HG03045 (cell line): ENCODE results near the gene OBSCN.

Source experiments
- ATAC-seq: cut with Tn5 transposase; IDR thresholded peaks from one replicate; pipeline ENCODE4 v1.9.1; 2021; ENCODE audit warnings: mild to moderate bottlenecking, moderate library complexity; ENCODE audit not compliant: unreplicated experiment

OBSCN gene

DNA sequence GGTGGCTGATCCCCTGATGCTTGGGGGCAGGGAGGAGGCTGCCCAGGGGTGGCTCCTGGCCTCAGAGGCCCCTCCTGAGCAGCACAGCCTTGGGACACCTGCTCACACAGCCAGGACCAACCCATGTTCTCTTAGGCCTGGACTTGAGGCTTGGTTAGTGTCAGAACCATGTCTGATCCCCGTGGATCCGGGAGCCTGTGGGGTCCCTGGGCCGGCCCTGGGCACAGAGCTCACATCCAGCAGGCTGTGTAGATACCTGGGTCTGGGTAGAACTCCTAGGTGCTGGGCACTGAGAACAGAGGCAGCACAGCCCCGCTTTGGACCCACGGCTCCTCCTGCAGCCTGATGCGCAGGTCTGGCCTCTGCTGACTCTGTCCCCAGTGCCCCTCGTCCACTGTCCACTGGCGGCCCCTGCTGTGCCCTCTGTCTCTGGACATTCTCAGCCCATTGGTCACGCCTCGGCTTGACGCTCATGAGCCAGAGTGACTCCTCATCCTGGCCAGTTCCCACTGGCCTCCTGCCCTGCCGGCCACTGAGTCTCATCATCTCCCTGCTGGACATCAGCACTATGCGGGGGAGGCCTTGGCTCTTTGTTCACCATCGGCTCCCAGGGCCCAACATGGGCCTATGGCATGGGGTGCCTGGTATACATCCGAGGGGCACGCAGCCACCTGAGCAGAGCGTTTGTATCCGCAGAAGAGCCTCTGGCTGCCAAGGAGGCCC, 128.6 kb downstream of the OBSCN start:
- no peak for ATAC-seq

DNA sequence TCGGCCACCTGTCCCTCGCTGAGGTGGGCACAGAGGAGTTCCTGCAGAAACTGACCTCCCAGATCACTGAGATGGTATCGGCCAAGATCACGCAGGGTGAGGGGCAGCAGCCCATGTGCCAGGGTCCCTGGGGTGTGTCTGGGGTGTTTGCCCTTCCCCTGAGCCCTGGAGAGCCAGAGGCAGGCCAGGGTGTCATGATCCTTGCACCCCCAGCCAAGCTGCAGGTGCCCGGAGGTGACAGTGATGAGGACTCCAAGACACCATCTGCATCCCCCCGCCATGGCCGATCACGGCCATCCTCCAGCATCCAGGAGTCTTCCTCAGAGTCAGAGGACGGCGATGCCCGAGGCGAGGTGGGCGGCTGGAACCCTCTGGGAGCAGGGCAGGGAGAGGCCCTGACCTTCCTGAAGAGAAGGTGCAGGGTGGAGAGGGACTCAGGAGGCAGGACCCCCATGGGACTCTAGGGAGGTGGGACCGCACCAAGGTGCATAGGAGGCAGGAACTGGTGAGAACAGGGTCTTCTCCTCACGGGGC, 129.3 kb downstream of the OBSCN start:
- ATAC-seq: no peak

DNA sequence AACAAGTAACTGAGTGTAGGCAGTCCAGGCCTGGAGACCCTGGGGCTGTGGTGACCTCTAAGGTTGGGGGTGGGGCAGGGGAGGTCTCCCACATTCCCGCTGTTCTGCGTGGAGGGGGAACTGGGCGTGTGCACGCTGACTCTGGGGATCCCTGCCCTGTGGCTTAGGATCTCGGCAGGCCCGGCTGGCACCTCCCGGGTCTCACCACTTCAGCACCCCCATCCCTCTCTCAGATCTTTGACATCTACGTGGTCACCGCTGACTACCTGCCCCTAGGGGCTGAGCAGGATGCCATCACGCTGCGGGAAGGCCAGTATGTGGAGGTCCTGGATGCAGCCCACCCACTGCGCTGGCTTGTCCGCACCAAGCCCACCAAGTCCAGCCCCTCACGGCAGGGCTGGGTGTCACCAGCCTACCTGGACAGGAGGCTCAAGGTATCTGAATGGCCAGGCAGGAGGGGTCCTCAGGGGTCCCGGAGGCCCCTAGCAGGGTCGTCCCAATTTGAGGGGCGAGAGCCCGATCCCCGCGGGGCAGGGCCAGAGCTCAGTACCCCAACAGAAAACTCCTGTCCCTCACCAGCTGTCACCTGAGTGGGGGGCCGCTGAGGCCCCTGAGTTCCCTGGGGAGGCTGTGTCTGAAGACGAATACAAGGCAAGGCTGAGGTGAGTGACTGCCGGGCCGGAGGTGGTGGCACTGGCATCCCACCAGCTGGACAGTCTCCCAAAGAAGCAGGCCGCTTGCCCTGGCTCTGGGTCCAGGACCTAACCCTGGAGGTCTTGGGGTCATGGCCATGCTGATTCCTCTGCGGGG, 130.1 kb downstream of the OBSCN start:
- ATAC-seq: no peak

DNA sequence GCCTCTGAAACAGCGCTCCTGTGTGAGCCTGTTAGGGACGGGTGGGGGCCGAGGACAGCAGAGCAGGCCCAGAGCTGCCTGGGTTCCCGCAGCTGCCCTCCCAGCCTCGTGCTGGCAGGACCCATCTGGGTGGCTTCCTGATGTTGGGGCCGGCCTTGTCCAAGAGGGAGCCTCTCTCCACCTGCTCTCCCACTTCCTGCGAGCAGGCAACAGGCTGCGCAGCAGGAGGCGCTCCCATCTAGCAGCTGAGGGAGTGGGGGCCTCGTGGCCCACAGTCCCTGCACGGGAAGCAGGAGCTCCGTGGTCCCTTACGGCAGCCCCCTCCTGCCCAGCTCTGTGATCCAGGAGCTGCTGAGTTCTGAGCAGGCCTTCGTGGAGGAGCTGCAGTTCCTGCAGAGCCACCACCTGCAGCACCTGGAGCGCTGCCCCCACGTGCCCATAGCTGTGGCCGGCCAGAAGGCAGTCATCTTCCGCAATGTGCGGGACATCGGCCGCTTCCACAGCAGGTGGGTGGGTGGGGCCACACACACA, 130.7 kb downstream of the OBSCN start:
- no peak for ATAC-seq

DNA sequence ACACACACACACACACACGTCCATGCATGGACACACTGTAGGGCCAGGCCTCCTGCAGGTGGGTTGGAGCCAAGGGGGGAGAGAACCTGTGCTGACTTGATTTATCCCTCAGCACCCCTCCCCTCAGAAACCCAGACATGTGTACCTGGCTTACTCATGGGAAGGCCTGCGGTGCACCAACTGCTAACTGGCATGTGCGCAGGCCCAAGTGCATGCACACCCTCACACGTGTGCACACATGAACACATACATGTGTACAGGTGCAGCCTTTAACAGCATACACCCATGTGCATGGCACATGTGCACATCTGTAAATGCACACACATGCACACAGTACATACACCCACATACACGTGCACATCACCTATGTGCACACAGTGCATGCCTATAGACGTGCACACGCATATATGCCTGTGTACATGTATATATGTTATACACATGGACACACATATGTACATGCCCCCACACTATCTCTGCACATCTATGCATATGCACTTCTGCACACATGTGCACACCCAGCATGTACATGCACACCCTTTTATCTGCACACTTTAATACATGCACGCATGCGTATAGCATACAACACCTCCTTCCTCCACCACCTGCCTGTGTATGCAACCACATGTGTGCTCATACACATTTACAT, 131.3 kb downstream of the OBSCN start:
- ATAC-seq: no peak

DNA sequence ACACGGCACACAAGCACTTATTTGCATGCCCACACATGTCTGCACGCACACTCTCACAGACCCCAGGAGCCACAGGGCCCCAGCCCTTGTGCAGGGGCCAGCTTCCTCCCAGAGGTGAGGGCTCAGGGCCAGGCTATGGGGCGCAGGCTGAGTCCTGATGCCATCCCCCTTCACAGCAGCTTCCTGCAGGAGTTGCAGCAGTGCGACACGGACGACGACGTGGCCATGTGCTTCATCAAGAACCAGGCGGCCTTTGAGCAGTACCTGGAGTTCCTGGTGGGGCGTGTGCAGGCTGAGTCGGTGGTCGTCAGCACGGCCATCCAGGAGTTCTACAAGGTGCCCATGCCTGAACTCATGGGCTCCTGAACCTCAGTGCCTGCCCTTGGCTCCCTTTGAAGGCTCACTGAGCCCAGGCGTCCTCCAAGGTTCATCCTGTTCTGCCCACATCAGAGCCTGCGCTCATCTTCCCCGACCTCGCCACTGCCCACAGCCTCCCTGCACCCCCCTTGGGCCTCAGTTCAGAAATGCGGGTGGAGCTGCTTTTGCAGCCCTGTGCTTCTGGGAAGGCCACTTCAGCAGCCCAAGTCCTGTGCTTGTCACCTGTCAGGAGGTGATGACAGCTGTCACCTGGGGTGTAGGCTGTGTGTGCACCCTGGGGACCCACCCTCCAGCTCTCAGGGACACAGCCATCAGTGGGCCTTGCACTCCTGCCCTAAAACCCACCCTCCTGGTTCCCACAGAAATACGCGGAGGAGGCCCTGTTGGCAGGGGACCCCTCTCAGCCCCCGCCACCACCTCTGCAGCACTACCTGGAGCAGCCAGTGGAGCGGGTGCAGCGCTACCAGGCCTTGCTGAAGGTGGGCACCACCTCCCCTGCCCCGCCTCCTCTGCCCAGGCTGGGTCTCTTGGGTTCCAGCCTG, 132.2 kb downstream of the OBSCN start:
- no peak for ATAC-seq

DNA sequence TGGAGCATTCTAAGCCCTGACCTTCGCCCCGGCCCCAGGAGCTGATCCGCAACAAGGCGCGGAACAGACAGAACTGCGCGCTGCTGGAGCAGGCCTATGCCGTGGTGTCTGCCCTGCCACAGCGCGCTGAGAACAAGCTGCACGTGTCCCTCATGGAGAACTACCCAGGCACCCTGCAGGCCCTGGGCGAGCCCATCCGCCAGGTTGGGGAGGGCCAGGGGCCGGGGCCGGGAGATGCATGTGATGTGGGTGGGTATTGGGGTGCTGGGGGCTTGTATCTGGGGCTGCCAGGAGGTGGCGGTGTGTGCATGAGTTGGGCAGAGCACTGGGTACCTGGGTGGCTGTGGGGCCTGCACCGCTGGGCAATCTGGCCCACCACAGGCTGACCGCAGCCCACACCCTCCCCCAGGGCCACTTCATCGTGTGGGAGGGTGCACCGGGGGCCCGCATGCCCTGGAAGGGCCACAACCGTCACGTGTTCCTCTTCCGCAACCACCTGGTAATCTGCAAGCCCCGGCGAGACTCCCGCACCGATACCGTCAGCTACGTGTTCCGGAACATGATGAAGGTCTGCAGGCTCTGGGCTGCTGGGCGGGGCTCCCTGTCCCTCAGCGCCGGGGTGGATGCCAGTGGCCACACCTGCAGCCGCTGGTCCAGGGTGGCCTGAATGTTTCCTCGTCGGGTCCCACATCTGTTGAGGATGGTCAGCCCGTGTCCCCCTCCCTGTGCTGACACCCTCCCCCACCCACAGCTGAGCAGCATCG, 133.0 kb downstream of the OBSCN start:
- no peak for ATAC-seq

DNA sequence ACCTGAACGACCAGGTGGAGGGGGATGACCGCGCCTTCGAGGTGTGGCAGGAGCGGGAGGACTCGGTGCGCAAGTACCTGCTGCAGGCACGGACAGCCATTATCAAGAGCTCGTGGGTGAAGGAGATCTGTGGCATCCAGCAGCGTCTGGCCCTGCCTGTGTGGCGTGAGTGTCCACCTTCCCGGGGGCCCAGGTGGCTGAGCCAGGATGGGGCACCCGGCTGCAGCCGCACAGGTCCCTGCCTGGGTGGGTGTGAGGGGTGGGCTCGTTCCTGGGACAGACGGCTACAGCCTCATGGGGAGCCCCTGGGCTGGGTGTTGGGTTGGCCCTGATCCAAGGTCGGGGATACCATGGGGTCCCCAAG, 133.6 kb downstream of the OBSCN start:
- ATAC-seq: no peak

DNA sequence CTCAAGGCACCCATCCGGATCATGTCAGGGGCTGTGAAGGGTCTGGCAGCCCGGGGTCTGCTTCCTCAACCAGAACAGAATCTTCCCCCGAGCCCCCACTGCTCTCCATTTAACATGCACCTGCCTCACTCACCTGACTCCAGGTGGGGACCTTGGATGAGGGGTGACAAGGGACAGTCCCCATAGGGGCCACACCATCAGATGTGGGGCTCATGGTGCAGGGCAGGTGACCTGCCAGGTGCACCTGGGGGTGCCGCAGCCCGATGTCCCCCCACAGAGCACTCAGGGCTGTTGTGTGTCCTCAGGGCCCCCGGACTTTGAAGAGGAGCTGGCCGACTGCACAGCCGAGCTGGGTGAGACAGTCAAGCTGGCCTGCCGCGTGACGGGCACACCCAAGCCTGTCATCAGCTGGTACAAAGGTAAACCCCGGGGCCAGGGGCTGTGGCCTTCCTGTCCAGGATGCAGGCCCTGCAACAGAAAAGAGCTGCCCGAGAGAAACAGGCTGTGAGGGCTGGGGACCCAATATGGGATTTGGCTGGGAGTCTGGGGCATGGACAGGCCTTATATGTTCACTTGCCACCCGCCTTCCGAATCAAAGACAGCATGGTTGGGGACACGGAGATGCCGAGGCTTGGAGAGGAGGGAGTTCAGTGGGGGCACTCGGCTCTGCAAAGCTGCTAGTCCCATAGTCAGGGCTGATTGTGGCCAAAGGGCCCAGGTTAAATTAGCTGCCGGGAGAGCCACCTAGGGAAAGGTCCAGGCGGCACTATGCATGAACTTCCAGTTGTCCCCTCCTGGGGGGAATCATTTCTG, 134.2 kb downstream of the OBSCN start:
- no peak for ATAC-seq

DNA sequence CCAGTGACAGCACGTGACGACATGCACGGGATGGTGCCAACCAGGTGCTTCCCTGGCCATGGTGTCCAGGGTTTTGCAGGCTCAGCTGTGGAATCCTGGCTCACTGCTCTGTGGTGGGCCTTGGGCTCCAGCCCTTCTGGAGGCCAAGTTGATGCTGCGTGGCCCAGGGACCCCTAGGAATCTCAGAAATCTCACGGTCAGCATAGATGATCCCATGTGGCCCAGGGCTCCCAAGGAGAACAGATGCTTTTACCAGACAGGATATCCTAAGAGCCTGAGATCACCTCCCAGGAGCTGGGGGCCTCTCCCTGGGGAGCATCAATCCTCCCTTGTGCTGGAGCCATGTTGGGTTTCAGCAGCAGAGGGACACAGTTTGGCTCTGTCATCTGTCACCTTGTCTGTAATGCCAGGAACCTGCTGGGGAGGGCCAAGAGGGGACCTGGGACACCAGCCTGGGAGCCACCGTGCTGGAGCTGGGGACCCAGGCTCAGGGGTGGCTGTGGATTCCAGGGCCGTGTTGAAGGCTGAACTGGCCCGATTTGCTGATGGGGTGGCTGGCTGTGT, 134.9 kb downstream of the OBSCN start:
- ATAC-seq: no peak

DNA sequence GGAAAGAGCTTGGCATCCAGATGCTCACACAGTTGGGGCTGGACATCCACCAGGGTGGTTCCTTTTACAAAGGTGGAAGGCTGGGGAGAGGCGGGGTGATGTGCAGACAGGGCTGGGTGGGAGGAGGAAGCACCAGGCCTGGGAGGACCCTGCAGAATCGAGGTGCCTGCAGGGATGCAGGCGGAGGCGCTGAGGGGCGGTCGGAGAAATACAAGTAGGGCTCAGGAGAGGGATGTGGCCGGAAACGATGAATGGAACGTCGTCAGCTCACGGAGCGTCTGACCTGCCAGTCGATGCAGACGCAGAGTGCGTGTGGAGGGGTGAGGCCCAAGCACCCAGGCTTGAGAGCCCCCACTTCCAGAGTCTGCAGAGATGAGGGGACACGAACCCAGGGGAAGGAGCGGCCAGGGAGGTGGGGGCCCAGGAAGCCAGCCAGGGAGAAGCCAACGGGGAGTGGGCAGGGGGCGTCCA, 135.4 kb downstream of the OBSCN start:
- ATAC-seq: no peak

DNA sequence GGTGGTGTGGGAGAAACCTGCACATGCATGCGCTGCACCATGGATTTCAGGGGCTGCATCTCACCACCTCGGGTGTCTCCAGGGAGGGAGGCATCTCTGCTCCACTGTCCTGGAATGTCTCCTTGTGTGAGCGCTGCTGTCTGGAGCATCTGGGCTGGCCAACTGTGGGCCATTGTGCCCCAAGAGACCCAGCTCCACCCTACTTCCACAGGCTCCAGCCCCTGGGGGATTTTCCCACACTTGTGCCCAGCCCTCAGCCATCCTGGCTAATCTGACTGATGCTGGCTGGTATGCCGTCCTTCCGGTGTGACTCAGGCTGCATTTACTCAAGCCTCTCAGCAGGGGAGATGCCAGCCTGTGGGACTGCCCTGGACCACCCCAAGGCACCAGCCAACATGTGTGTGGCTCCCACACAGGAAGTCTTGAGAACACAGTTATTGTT, 136.8 kb downstream of the OBSCN start:
- ATAC-seq: no peak

DNA sequence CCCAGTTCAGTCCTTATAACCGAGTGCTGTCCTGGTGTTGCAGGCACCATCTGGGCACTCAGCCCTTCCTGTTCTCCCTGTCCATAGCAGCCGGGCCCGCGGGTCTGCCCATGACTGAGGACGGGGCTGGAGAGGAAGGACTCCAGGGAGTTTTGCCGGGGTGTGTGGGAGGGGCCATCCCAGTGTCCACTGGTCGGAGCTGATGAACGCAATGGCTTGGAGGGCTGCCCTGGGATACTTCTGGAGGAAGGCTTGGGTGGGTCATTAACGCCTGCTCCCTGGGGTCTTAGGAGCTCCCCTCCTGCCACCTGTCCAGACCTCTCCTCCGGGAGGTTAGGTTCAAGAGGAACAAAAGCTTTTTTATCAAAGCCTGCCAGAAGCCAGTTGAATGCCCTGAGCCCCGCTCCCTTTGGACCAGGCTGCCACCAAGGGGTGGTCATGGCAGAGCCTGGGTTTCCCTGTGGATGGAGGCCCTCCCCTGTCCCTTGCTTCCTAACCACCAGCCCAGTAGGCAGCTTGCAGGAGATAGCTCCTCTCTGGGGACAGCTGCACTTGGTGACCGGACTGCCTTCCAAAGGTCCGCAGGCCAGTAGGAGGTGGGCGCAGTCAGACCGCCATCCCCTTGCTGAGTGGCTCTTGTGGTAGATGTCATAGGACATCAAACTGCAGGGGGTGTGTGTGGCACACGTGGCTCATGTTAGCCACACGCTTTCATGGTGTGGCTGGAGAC, 137.5 kb downstream of the OBSCN start:
- no peak for ATAC-seq

DNA sequence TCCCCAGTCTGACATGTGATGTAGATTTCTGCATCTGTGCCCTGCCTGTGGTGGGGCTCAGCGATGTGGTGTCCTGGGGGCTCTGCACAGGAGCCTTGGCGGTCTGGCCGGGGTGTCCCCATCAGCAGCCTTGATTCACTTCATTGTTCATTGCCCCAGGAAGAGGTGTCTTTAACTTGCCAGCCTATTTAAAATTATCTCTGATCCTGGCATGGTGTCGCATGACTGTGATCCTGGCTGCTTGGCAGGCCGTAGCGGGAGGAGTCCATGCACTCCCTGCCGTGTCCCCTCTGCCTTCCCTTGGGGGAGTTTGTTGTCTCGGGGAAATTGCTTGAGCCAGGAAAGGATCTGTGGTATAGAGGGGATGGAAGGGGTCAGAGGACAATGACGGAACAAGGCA, 138.9 kb downstream of the OBSCN start:
- ATAC-seq: no peak

DNA sequence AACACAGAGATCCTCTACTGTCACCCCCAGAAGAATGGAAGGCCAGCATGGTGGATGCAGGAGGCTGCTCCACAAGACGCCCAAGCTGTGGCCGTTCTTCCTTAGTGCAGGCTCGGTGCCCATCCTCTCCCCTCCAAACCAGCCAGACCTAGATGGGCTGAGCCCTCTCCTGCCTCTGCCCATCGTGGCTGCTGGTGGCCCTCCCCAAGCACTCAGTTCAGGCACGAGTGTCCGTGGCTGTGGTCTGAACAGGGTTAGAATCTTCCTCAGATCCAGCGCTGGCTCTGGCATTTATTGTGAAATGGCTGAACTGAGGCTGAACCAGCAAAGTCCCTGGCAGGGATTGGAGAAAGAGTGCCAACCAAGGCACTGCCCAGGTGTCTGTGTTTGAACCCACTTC, 139.3 kb downstream of the OBSCN start:
- ATAC-seq: no peak

DNA sequence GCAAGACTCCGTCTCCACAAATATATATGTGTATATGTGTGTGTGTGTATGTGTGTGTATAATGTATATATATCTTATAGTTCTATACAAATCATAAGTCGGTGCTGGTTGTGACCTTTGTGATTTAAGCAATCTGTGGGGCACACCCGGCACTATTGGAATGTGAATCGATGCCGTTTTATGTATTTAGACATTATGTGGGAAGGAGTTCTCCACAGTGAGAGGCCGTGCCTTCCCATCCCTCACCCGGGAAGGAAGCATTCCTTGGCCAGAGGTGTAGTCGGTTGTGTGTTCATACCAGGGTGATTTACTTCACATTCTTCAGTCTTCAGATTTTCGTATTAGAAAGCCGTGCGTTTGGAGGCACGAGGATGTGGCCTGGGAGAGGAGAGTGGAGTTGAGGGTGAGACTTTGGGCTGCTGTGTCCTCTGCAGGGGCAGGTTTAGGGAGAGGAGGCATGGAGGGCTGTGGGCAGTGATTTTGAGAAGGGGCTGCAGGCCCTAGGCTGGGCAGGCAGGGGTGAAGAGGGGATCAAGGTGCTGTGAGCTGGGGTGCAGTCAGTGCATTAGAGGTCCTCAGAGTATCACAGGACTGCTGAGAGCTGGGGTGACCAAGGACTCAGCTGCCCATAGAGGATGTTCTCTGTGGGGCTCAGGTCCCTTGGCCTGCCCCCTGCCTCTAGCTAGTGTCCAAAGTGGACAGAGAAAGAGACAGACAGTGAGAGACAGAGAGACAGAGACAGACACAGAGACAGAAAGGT, 141.0 kb downstream of the OBSCN start:
- no peak for ATAC-seq

DNA sequence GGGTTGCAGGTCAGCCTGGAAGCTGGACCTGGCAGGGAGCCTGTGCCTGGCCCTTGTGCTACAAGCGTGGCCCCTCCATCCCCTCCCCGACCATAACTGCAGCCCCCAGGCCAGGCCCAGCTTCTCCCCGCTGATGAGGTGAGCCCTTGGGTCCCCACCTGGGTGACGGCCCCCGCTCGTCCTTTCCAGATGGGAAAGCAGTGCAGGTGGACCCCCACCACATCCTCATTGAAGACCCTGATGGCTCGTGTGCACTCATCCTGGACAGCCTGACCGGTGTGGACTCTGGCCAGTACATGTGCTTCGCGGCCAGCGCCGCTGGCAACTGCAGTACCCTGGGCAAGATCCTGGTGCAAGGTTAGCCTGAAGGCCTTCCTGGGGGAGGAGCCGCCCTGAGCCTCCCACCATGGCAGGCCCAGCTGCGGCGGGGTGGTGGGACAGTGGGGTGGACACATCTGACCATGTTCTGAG, 141.9 kb downstream of the OBSCN start:
- no peak for ATAC-seq
